ENCODE data around the gene IQCF5. TPM values are rescaled to one million over a fixed set of nuclear protein-coding genes. Genes with fewer than 3 reads are reported as not detected.
"Not testable (repeated sequence)": the region's sequence is repeated elsewhere in the genome, so short reads cannot be mapped to it uniquely, and the experiment has no call there.

IQCF5 gene
- total RNA-seq, 2 donors from 2014 or later: not detected

GRCh38 chr3:51874889-51875288, 512 bp downstream of the IQCF5 start:
- ATAC-seq (ENCODE audit: insufficient number of reproducible peaks, low FRiP score, low read depth): no peak
- H3K27ac ChIP-seq: no peak overlapping the region

GRCh38 chr3:51874411-51874810, 990 bp downstream of the IQCF5 start:
- Histone ChIP-seq H3K9me3 (no peaks in the 10 kb centered on the region), H3K4me1 (ENCODE audit: control insufficient read depth in 1 of 2, low read depth in 2 of 2) (no peaks in the 10 kb centered on the region), H3K27me3 (replicated peaks; ENCODE audit: insufficient read depth) (no peaks in the 10 kb centered on the region), H3K27ac (no peak overlapping the region), H3K36me3 (no peaks in the 10 kb centered on the region), H3K4me3 (no peak overlapping the region)
- ATAC-seq (ENCODE audit: insufficient number of reproducible peaks, low FRiP score, low read depth): no peak
- no peak for TF ChIP-seq CTCF (IDR thresholded peaks at IDR 0.05)
- no peak for DNase-seq (ENCODE audit: low spot score)

More at GRCh38 chr3:51874889-51875288, 512 bp downstream of the IQCF5 start:
- no peaks in the 10 kb centered on the region for H3K9me3 ChIP-seq
- no peaks in the 10 kb centered on the region for H3K4me1 ChIP-seq (ENCODE audit: control insufficient read depth in 1 of 2, low read depth in 2 of 2)
- H3K27me3 ChIP-seq (replicated peaks; ENCODE audit: insufficient read depth): no peaks in the 10 kb centered on the region
- H3K36me3 ChIP-seq: no peaks in the 10 kb centered on the region
- no peak for DNase-seq (ENCODE audit: low spot score)
- no peak overlapping the region for H3K4me3 ChIP-seq
- no peak for TF ChIP-seq CTCF (IDR thresholded peaks at IDR 0.05)

- DNase-seq (ENCODE audit: low spot score): no peak
- no peak for TF ChIP-seq CTCF (IDR thresholded peaks at IDR 0.05)
Measured at GRCh38 chr3:51873876-51874275, 1.5 kb downstream of the IQCF5 start.

GRCh38 chr3:51873253-51873766, 2.1 kb downstream of the IQCF5 start:
- TF ChIP-seq CTCF (IDR thresholded peaks at IDR 0.05): no peak
- H3K36me3 ChIP-seq: no peaks in the 10 kb centered on the region
- H3K9me3 ChIP-seq: no peaks in the 10 kb centered on the region
- no peaks in the 10 kb centered on the region for H3K4me1 ChIP-seq (ENCODE audit: control insufficient read depth in 1 of 2, low read depth in 2 of 2)
- no peak overlapping the region for H3K4me3 ChIP-seq
- no peak for DNase-seq (ENCODE audit: low spot score)
- H3K27me3 ChIP-seq (replicated peaks; ENCODE audit: insufficient read depth): no peaks in the 10 kb centered on the region
- ATAC-seq (ENCODE audit: insufficient number of reproducible peaks, low FRiP score, low read depth): no peak
- H3K27ac ChIP-seq: no peak overlapping the region

More at GRCh38 chr3:51873876-51874275, 1.5 kb downstream of the IQCF5 start:
- Histone ChIP-seq H3K36me3 (no peaks in the 10 kb centered on the region), H3K27me3 (replicated peaks; ENCODE audit: insufficient read depth) (no peaks in the 10 kb centered on the region), H3K4me1 (ENCODE audit: control insufficient read depth in 1 of 2, low read depth in 2 of 2) (no peaks in the 10 kb centered on the region), H3K27ac (no peak overlapping the region), H3K9me3 (no peaks in the 10 kb centered on the region), H3K4me3 (no peak overlapping the region)
- no peak for ATAC-seq (ENCODE audit: insufficient number of reproducible peaks, low FRiP score, low read depth)

GRCh38 chr3:51869304-51869703, 6.1 kb downstream of the IQCF5 start:
- H3K4me1 ChIP-seq (ENCODE audit: control insufficient read depth in 1 of 2, low read depth in 2 of 2): no peaks in the 10 kb centered on the region
- no peak overlapping the region for H3K4me3 ChIP-seq
- H3K27me3 ChIP-seq (replicated peaks; ENCODE audit: insufficient read depth): no peaks in the 10 kb centered on the region
- no peak for DNase-seq (ENCODE audit: low spot score)
- H3K9me3 ChIP-seq: no peaks in the 10 kb centered on the region
- H3K36me3 ChIP-seq: no peaks in the 10 kb centered on the region
- no peak for TF ChIP-seq CTCF (IDR thresholded peaks at IDR 0.05)
- H3K27ac ChIP-seq: no peak overlapping the region
- ATAC-seq (ENCODE audit: insufficient number of reproducible peaks, low FRiP score, low read depth): no peak

GRCh38 chr3:51868896-51869295, 6.5 kb downstream of the IQCF5 start:
- ATAC-seq (ENCODE audit: insufficient number of reproducible peaks, low FRiP score, low read depth); DNase-seq (ENCODE audit: low spot score); H3K27me3 ChIP-seq (replicated peaks; ENCODE audit: insufficient read depth): not testable (repeated sequence)

More at GRCh38 chr3:51868896-51869295, 6.5 kb downstream of the IQCF5 start:
- not testable (repeated sequence) for H3K36me3 ChIP-seq; H3K4me1 ChIP-seq (ENCODE audit: control insufficient read depth in 1 of 2, low read depth in 2 of 2); H3K4me3 ChIP-seq; H3K9me3 ChIP-seq; H3K27ac ChIP-seq
